ENCODE results near the gene CCDC68. TPM values are rescaled to one million over a fixed set of nuclear protein-coding genes. Genes with fewer than 3 reads are reported as not detected.
"Not testable (repeated sequence)": the region's sequence is repeated elsewhere in the genome, so short reads cannot be mapped to it uniquely, and the experiment has no call there.

The CCDC68 gene
- total RNA-seq, 2 experiments from 2014 or later = 0.13 TPM; not detected in 1

DNA sequence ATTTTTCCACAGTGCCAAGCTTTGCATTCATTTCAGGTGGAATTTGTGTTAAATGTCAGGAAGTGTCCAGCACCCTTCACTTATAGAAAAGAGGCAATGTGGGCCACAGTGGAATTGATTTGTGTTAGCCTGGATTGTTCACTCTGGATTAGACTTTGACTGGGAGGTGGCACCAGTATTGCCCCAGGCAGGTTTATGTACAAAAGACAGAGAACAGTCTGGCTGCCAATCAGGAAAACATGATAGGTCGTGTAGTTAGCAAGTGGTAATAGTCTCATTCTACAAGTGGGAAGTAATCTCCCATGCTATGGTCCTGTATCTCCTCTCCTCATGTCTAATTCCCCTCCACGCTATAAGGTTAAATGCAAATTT lies 85.4 kb downstream of the CCDC68 start:
- Mint-ChIP-seq H3K9me3 (no peaks in the 10 kb centered on the region), H3K27me3 (no peaks in the 10 kb centered on the region), H3K4me3 (no peak overlapping the region), H3K27ac (no peak overlapping the region), H3K36me3 (ENCODE audit: low read depth) (no peaks in the 10 kb centered on the region), H3K4me1 (peaks cover 7% of the 10 kb centered on the region)
- no peak for DNase-seq
- POLR2A ChIA-PET = no interaction called here
- CTCF ChIA-PET = interaction anchor here (1.0 kb wide), 1 partner anchor 11 kb away, joined by 3 read pairs; no protein-coding TSS in a partner anchor

DNA sequence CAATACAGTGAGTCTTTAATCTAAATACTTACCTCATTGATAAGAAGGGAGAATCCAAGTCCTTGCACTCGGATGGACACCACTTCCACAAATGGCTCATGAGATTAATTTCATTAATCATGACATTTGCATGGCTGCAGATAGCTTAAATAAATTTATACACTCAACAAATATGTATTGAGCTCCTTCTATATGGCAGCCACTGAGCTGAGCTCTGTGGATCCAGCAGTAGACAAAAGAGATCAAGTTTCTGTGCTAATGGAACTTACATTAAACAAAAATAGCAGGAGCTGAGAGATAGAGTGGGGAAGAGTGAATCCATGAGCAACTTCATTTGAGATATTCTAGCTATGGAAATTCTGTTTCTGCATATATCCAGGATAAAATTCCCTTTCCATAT lies 86.6 kb downstream of the CCDC68 start:
- ChIA-PET CTCF (interaction anchor here (1.0 kb wide), 1 partner anchor 12 kb away, joined by 3 read pairs; no protein-coding TSS in a partner anchor), POLR2A (no interaction called here)
- Mint-ChIP-seq H3K4me1 (peaks cover 7% of the 10 kb centered on the region), H3K4me3 (no peak overlapping the region), H3K36me3 (ENCODE audit: low read depth) (no peaks in the 10 kb centered on the region), H3K27me3 (no peaks in the 10 kb centered on the region), H3K9me3 (no peaks in the 10 kb centered on the region), H3K27ac (no peak overlapping the region)
- DNase-seq = no peak

DNA sequence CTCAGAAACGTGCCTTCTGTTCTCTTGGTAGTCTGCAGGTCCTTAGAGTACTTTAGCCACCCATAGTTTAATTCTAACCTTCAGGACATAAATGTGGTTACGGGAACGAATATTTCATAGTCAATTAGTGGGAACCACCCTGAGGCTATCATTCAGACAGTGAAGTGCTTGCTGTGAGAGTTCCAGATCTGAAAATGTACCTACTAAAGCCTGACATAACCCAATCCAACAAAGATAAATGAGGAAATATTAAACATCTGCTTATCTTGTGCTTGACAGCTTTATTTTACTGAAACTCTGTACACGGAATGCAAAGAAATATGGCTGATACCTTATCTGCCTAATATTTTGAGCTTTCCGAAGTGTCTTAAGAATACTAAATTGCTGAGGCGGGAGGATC lies 88.0 kb downstream of the CCDC68 start:
- no peak overlapping the region for H3K27ac Mint-ChIP-seq
- H3K9me3 Mint-ChIP-seq = no peaks in the 10 kb centered on the region
- H3K4me3 Mint-ChIP-seq = no peak overlapping the region
- no peaks in the 10 kb centered on the region for H3K36me3 Mint-ChIP-seq (ENCODE audit: low read depth)
- ChIA-PET POLR2A (no interaction called here), CTCF (no interaction called here)
- H3K27me3 Mint-ChIP-seq = no peaks in the 10 kb centered on the region
- DNase-seq = no peak
- peaks cover 7% of the 10 kb centered on the region for H3K4me1 Mint-ChIP-seq

DNA sequence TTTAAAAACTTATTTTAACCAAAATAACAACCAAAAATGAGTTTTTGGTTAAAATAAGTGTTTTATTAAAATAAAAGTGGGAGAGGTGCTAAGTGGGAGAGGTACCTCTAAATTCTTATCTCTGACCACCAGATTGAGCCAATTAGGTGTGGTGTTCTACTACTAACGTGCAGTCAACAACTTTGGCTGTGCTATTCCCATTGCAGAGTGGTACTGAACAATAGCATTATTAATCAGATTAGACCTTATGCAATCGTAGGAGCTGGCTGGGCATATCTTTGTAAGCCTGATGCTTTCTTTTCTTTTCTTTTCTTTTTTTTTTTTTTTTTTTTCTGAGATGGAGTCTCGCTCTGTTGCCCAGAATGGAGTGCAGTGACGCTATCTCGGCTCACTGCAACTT lies 92.1 kb downstream of the CCDC68 start:
- Mint-ChIP-seq H3K9me3 (no peaks in the 10 kb centered on the region), H3K36me3 (ENCODE audit: low read depth) (no peaks in the 10 kb centered on the region), H3K4me1 (no peaks in the 10 kb centered on the region), H3K27me3 (no peaks in the 10 kb centered on the region), H3K27ac (no peak overlapping the region), H3K4me3 (no peak overlapping the region)
- ChIA-PET POLR2A (no interaction called here), CTCF (no interaction called here)
- no peak for DNase-seq

DNA sequence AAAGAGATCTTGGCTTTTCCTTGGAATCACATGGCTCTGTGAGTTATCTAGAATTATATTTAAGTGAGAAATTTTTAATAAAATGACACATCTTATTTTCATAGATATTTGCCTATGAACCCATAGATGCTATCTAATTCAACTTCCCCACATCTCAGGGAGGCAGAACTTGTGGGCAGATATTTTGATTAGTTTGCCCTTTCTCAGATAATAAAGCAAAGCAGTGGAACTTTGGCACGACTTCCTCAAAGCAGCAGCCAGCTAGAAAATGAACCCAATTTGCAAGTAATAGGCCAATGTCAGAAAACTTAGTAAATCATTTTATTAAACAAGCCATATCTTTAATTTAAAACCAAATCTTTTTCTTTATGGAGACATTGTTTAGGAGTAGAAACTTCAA lies 98.3 kb downstream of the CCDC68 start:
- H3K9me3 Mint-ChIP-seq = no peaks in the 10 kb centered on the region
- ChIA-PET CTCF (no interaction called here), POLR2A (no interaction called here)
- no peak for DNase-seq
- H3K27me3 Mint-ChIP-seq = no peaks in the 10 kb centered on the region
- no peaks in the 10 kb centered on the region for H3K36me3 Mint-ChIP-seq (ENCODE audit: low read depth)
- H3K27ac Mint-ChIP-seq = no peak overlapping the region
- H3K4me1 Mint-ChIP-seq = no peaks in the 10 kb centered on the region
- no peak overlapping the region for H3K4me3 Mint-ChIP-seq

DNA sequence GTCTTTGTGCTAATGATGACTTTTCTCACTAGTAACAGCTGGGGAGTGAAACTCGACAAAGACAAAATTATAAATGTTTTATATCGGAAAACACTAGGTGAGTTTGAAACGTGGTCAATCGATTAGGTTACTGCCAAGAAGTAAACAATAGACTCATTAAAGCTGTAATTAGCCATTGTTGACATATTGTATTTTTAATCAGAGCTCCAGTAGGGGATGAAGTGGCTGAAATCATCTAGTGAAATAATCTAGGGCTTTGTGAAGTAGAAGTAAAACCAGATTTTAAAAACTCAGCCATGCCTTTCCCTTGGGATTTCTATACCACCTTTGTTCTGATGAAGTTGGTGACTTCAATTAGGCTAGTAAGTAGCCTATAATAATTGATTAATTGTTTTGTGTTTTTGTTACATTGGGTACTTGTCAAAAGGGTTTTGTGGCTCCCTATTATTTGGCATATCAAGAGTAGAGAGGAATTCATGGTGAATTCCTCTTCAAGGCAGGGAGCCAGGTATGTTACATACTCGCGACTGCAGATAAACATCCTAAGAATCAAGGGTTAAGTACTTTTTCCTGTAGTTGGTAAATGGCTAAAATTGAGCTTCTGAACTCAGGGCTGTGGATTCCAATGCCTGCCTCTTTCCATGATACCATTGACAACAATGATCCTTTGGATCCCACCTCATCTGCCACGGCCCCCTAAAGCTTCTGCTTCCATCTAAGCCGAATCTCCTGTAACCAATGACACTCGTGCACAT lies 99.4 kb downstream of the CCDC68 start:
- ChIA-PET CTCF (no interaction called here), POLR2A (no interaction called here)
- Mint-ChIP-seq H3K27ac (no peak overlapping the region), H3K36me3 (ENCODE audit: low read depth) (no peaks in the 10 kb centered on the region), H3K4me3 (no peak overlapping the region), H3K9me3 (no peaks in the 10 kb centered on the region), H3K4me1 (no peaks in the 10 kb centered on the region), H3K27me3 (no peaks in the 10 kb centered on the region)
- DNase-seq = no peak

DNA sequence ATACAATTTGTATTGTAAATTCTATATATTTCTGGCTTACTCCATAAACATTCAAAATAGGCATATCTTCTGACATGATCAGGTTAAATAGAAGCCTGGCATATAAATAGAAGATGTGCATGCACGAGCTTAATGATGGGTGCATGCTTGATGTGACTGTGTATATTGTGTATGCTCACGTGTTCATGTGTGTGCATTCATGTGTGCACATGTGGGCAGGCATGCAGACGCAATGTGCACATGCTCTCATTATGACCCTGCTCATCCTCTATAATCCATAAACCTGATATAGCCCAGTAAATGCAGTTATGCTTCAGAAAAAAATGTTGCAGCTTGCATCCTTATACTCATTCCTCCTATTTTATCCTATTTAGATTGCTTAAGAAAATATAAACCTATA lies 101.8 kb downstream of the CCDC68 start:
- H3K9me3 Mint-ChIP-seq = no peaks in the 10 kb centered on the region
- H3K27ac Mint-ChIP-seq = no peak overlapping the region
- ChIA-PET CTCF (no interaction called here), POLR2A (no interaction called here)
- DNase-seq = no peak
- H3K27me3 Mint-ChIP-seq = no peaks in the 10 kb centered on the region
- H3K4me3 Mint-ChIP-seq = no peak overlapping the region
- H3K4me1 Mint-ChIP-seq = peaks cover 12% of the 10 kb centered on the region
- no peaks in the 10 kb centered on the region for H3K36me3 Mint-ChIP-seq (ENCODE audit: low read depth)

DNA sequence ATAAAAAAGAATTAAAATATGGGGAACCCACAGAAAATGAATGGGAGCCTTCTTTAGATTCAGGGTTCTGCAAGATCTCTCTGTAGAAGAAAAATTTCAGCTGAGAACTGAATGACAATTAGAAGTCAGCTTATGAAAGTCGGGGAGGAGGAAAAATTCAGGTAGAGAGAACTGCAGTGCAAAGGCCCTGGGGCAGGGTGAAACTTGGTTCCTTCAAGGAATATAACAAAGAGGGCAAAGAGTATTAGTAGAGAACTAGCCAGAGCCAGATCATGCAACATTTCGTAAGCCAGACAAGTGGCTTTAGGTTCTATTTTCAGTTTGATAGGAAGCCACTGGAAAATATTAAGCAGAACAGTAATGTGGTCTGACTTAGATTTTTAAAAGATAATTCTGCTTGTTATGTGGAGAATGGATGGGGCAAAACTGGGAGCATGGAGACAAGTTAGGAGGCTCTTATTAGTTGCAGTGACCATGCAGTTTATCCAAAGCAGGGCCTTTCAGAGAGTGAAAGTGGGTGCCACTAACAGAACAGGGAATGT lies 103.1 kb downstream of the CCDC68 start:
- ChIA-PET POLR2A (no interaction called here), CTCF (no interaction called here)
- H3K4me1 Mint-ChIP-seq = peaks cover 20% of the 10 kb centered on the region
- H3K27me3 Mint-ChIP-seq = no peaks in the 10 kb centered on the region
- no peak overlapping the region for H3K4me3 Mint-ChIP-seq
- DNase-seq = no peak
- no peaks in the 10 kb centered on the region for H3K9me3 Mint-ChIP-seq
- H3K36me3 Mint-ChIP-seq (ENCODE audit: low read depth) = no peaks in the 10 kb centered on the region
- H3K27ac Mint-ChIP-seq = no peak overlapping the region

DNA sequence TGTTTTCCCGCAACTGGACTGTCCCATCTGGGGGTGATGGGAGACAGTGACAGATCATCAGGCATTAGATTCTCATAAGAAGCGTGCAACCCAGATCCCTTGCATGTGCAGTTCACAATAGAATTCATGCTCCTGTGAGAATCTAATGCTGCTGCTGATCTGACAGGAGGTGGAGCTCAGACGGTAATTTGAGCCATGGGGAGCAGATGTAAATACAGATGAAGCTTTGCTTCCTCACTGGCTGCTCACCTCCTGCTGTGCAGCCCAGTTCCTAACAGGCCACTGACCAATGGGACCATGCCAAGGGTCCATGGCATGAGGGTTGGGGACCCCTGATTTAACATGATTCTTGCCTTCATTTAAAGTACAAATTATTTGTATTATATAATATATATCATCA lies 104.2 kb downstream of the CCDC68 start:
- H3K4me1 Mint-ChIP-seq = peaks cover 20% of the 10 kb centered on the region
- H3K27me3 Mint-ChIP-seq; H3K9me3 Mint-ChIP-seq; CTCF ChIA-PET; POLR2A ChIA-PET; DNase-seq; H3K36me3 Mint-ChIP-seq (ENCODE audit: low read depth); H3K27ac Mint-ChIP-seq; H3K4me3 Mint-ChIP-seq: not testable (repeated sequence)

DNA sequence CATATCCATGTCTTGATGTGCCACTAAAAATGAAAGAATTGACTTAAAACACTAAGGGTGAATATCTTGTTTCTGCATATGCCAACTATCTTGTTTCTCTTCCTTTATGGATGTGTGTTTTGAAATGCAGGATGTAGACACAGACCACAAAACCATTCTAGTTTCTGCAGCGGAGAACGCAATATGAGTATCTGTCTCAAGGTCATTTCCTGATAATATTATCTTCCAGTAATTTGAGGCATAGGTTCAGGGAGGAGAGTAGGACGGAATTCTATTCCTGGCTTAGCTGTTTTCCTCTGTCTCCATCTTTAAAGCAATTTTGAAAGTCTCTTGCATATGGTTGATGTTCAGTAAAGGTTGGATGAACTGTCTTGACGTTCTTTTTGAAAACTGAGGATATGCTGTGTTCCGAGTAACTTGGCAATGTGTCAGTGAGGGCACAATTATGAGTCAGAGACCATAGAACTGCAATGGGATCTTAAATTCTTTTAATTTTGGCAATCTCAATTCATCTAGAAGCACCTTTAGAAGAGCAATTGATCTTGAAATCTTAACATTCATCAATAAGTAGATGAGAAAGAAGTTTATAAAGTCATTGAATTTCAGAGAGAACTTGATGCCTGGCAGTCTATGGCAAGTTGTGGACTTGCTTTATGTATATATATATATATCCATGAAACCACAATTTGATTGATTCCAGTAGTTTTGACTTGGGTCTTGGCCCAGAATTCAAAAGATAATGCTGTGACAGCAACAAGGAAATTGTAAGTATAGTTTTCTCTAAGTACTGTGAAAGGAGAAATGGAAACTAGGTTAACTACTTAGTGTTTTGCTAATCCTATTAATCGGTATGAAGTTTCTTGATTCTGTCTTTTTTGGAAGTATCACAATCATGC lies 106.2 kb downstream of the CCDC68 start:
- Mint-ChIP-seq H3K27me3 (no peaks in the 10 kb centered on the region), H3K4me1 (peaks cover 20% of the 10 kb centered on the region), H3K9me3 (no peaks in the 10 kb centered on the region), H3K36me3 (ENCODE audit: low read depth) (no peaks in the 10 kb centered on the region), H3K4me3 (peak overlapping the region; percentile 2), H3K27ac (no peak overlapping the region)
- ChIA-PET CTCF (no interaction called here), POLR2A (interaction anchor here (0.6 kb wide), 1 partner anchor 39 kb away, joined by 3 read pairs; no protein-coding TSS in a partner anchor)
- DNase-seq = no peak

Other genes starting within 250 kb of the CCDC68 start
- gene RAB27B, start 131.0 kb downstream of the CCDC68 start, total RNA-seq = 1 to 10 TPM; 5.0 to 5.2 TPM

Data from activated CD4-positive, alpha-beta memory T cell treated with anti-CD3 and anti-CD28 coated beads, Interleukin-2, amount 10 ng/mL, durations not matched to agents 7 days and 5 days (primary cell).